H9 (cell line): ENCODE results near the gene RNF26. TPM values are rescaled to one million over a fixed set of nuclear protein-coding genes. Genes with fewer than 3 reads are reported as not detected.

Source experiments
- DNase-seq: peaks from one replicate; pipeline ENCODE4 v3.0.0-alpha.2; 2017
- H2AFZ ChIP-seq: one replicate; pipeline ENCODE4 v1.6.1; 2013; ENCODE audit warnings: mild to moderate bottlenecking, low read length, control low read depth, moderate library complexity
- H2AK5ac ChIP-seq: 2 replicates; pipeline ENCODE4 v1.6.1; 2013; ENCODE audit warnings: low read length, control low read depth, mixed read lengths; ENCODE audit not compliant: insufficient read length
- H2BK120ac ChIP-seq: one replicate; pipeline ENCODE4 v1.6.1; 2013; ENCODE audit warnings: low read depth, mild to moderate bottlenecking, low read length, control low read depth, inconsistent platforms; ENCODE audit not compliant: poor library complexity, severe bottlenecking
- H2BK12ac ChIP-seq: 2 replicates; pipeline ENCODE4 v1.6.1; 2013; ENCODE audit warnings: low read length, control low read depth, mixed read lengths, low read depth; ENCODE audit not compliant: insufficient read length
- H2BK15ac ChIP-seq: 2 replicates; pipeline ENCODE4 v1.6.1; 2013; ENCODE audit warnings: low read depth, low read length, control low read depth
- H2BK20ac ChIP-seq: one replicate; pipeline ENCODE4 v1.6.1; 2013; ENCODE audit warnings: low read depth, mild to moderate bottlenecking, low read length, control low read depth, inconsistent platforms; ENCODE audit not compliant: poor library complexity, severe bottlenecking
- H2BK5ac ChIP-seq: 2 replicates; pipeline ENCODE4 v1.6.1; 2013; ENCODE audit warnings: low read length, control low read depth, mixed read lengths; ENCODE audit not compliant: insufficient read length
- H3K14ac ChIP-seq: 2 replicates; pipeline ENCODE4 v1.6.1; 2013; ENCODE audit warnings: low read length, control low read depth; ENCODE audit not compliant: insufficient read depth
- H3K18ac ChIP-seq: 2 replicates; pipeline ENCODE4 v1.6.1; 2013; ENCODE audit warnings: low read depth, mild to moderate bottlenecking, mixed read lengths, low read length, control low read depth; ENCODE audit not compliant: insufficient read length
- H3K23ac ChIP-seq: 2 replicates; pipeline ENCODE4 v1.6.1; 2013; ENCODE audit warnings: low read length, control low read depth, mixed read lengths, low read depth; ENCODE audit not compliant: insufficient read length
- H3K23me2 ChIP-seq: 2 replicates; pipeline ENCODE4 v1.6.1; 2013; ENCODE audit warnings: low read depth, mild to moderate bottlenecking, mixed read lengths, low read length, control low read depth; ENCODE audit not compliant: insufficient read length, poor library complexity, severe bottlenecking
- H3K27ac ChIP-seq: 2 replicates; pipeline ENCODE4 v1.5.1; 2013; ENCODE audit warnings: low read length, control low read depth, mixed read lengths, low read depth; ENCODE audit not compliant: insufficient read length
- H3K27me3 ChIP-seq: 2 replicates; pipeline ENCODE4 v1.6.1; 2013; ENCODE audit warnings: low read length, control low read depth, inconsistent platforms; ENCODE audit not compliant: insufficient read depth
- H3K4ac ChIP-seq: 2 replicates; pipeline ENCODE4 v1.6.1; 2013; ENCODE audit warnings: low read depth, mild to moderate bottlenecking, control low read depth, inconsistent platforms, low read length, moderate library complexity
- H3K4me1 ChIP-seq: 2 replicates; pipeline ENCODE4 v1.6.1; 2013; ENCODE audit warnings: low read length, control low read depth, inconsistent platforms; ENCODE audit not compliant: insufficient read depth
- H3K4me2 ChIP-seq: 2 replicates; pipeline ENCODE4 v1.6.1; 2013; ENCODE audit warnings: low read length, control low read depth, mixed read lengths; ENCODE audit not compliant: insufficient read length, insufficient read depth
- H3K56ac ChIP-seq: 2 replicates; pipeline ENCODE4 v1.6.1; 2013; ENCODE audit warnings: low read depth, mild to moderate bottlenecking, mixed read lengths, low read length, control low read depth; ENCODE audit not compliant: insufficient read length
- H3K79me1 ChIP-seq: 2 replicates; pipeline ENCODE4 v1.6.1; 2013; ENCODE audit warnings: low read depth, mild to moderate bottlenecking, moderate library complexity, low read length, control low read depth, inconsistent platforms; ENCODE audit not compliant: insufficient read depth, poor library complexity, severe bottlenecking
- H3K79me2 ChIP-seq: 2 replicates; pipeline ENCODE4 v1.6.1; 2013; ENCODE audit warnings: low read length, control low read depth, inconsistent platforms; ENCODE audit not compliant: insufficient read depth
- H3K9ac ChIP-seq: 2 replicates; pipeline ENCODE4 v1.6.1; 2013; ENCODE audit warnings: low read length, control low read depth, mixed read lengths; ENCODE audit not compliant: insufficient read length; ENCODE audit errors: extremely low read depth
- H3K9me3 ChIP-seq: one replicate; pipeline ENCODE4 v1.6.1; 2013; ENCODE audit warnings: low read depth, low read length, inconsistent platforms; ENCODE audit not compliant: control insufficient read depth
- H3T11ph ChIP-seq: one replicate; pipeline ENCODE4 v1.6.1; 2013; ENCODE audit warnings: mild to moderate bottlenecking, low read length, control low read depth, inconsistent platforms
- H4K20me1 ChIP-seq: one replicate; pipeline ENCODE4 v1.6.1; 2013; ENCODE audit not compliant: control insufficient read depth, insufficient read length, insufficient read depth
- H4K5ac ChIP-seq: 2 replicates; pipeline ENCODE4 v1.6.1; 2013; ENCODE audit warnings: low read depth, mild to moderate bottlenecking, mixed read lengths, low read length, control low read depth; ENCODE audit not compliant: insufficient read length
- H4K8ac ChIP-seq: replicated peaks from 2 replicates; pipeline ENCODE4 v1.6.1; 2013; ENCODE audit warnings: low read length, control low read depth, mixed read lengths, low read depth; ENCODE audit not compliant: insufficient read length
- H4K91ac ChIP-seq: 2 replicates; pipeline ENCODE4 v1.6.1; 2013; ENCODE audit warnings: low read depth, mild to moderate bottlenecking, moderate library complexity, mixed read lengths, low read length, control low read depth; ENCODE audit not compliant: insufficient read length
- H3K27ac Mint-ChIP-seq, 3 experiments: 2 replicates in 2 of 3; 3 replicates in 1 of 3; pipeline ENCODE4 v1.8.0; 2020 to 2021; ENCODE audit warnings: mixed read lengths in 3 of 3, mild to moderate bottlenecking in 1 of 3, moderate library complexity in 1 of 3
- H3K27me3 Mint-ChIP-seq: 2 replicates; pipeline ENCODE4 v1.8.0; 2021; ENCODE audit warnings: low read depth, mild to moderate bottlenecking, moderate library complexity, mixed read lengths
- H3K36me3 Mint-ChIP-seq, 3 experiments: 2 replicates in 2 of 3; 3 replicates in 1 of 3; pipeline ENCODE4 v1.8.0; 2020 to 2021; ENCODE audit warnings: low read depth in 3 of 3, mixed read lengths in 3 of 3; ENCODE audit not compliant: insufficient read depth in 1 of 3
- H3K4me1 Mint-ChIP-seq, 2 experiments: 2 replicates each; pipeline ENCODE4 v1.8.0; 2020; ENCODE audit warnings: mixed read lengths in 2 of 2
- H3K4me3 Mint-ChIP-seq, 2 experiments: 2 replicates in 1 of 2; 3 replicates in 1 of 2; pipeline ENCODE4 v1.8.0; 2020 to 2021; ENCODE audit warnings: mild to moderate bottlenecking in 2 of 2, mixed read lengths in 2 of 2, moderate library complexity in 1 of 2
- H3K9me3 Mint-ChIP-seq, 2 experiments: 2 replicates in 1 of 2; 3 replicates in 1 of 2; pipeline ENCODE4 v1.8.0; 2020; ENCODE audit warnings: mild to moderate bottlenecking in 2 of 2, mixed read lengths in 2 of 2, moderate library complexity in 1 of 2
- WGBS: extraction: QIAGEN DNeasy Blood & Tissue Kit; methylation state at CpG from one replicate; pipeline ENCODE4 v1.1.7; 2013; ENCODE audit warnings: missing lambda C conversion rate, low lambda C conversion rate, mixed read lengths; ENCODE audit not compliant: insufficient read length; ENCODE audit errors: extremely low coverage; 5-methylcytosine and 5-hydroxymethylcytosine counted together
- total RNA-seq: library from RNA; stranded (reverse); gene quantifications from 2 replicates; pipeline ENCODE4 v1.2.1, GENCODE V29; 2021
- TF ChIP-seq, protein P1 (sequence below): fragments of 200-600 bp; sonication (generic); conservative IDR thresholded peaks from 3 replicates; pipeline ENCODE4 v1.8.0; 2021; ENCODE audit warnings: antibody characterized with exemption, mild to moderate bottlenecking

Gene RNF26
- total RNA-seq, 1 experiment from 2014 or later: 57.6 TPM

DNA sequence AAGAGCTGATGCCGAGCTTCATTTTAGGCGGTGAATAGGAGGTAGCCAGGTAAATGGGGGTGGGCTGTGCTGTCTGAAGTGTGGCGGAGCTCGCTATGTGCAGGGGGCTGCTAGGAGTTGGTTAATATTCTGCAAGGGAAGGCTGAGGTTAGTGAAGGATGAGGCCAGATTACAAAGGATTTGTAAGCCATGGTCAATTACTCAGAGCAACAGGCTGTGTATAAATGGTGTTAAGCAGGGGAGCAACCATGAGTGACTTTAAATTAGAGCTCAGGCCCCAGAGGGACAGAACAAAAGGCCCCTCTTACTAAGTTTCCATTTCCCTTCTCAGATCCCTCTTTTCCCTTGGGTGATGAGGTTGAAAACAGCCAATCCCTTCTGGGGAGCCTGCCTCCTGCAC is 10.1 kb upstream of the RNF26 start:
- Histone ChIP-seq H4K91ac (no peak overlapping the region), H2AFZ (no peak overlapping the region), H3K4me1 (peaks cover 4% of the 10 kb centered on the region; the same call in 1 of the 2 replicates), H4K5ac (no peak overlapping the region), H3K23me2 (peaks cover 12% of the 10 kb centered on the region), H3K14ac (no peak overlapping the region), H3K27me3 (no peaks in the 10 kb centered on the region), H3K56ac (no peak overlapping the region), H2BK15ac (no peak overlapping the region), H3K18ac (no peak overlapping the region), H4K8ac (no peak overlapping the region), H3T11ph (no peak overlapping the region), H3K79me2 (no peaks in the 10 kb centered on the region), H2BK120ac (no peak overlapping the region), H3K23ac (no peak overlapping the region), H4K20me1 (no peaks in the 10 kb centered on the region), H2BK12ac (no peak overlapping the region), H3K27ac (no peak overlapping the region), H2BK20ac (no peak overlapping the region), H2AK5ac (no peak overlapping the region), H2BK5ac (no peak overlapping the region), H3K79me1 (no peaks in the 10 kb centered on the region), H3K4ac (no peak overlapping the region), H3K9ac (no peak overlapping the region), H3K9me3 (no peaks in the 10 kb centered on the region), H3K4me2 (no peak overlapping the region)
- no peaks in the 10 kb centered on the region; the same call in 1 of the 2 replicates for H3K27me3 Mint-ChIP-seq
- no peak overlapping the region; a peak in 1 of 5 replicates for H3K4me3 Mint-ChIP-seq
- DNase-seq: no peak
- no peaks in the 10 kb centered on the region; a peak in 1 of 5 replicates for H3K9me3 Mint-ChIP-seq
- peaks cover 22 to 24% of the 10 kb centered on the region in 2 experiments for H3K4me1 Mint-ChIP-seq
- TF ChIP-seq, protein P1, sequence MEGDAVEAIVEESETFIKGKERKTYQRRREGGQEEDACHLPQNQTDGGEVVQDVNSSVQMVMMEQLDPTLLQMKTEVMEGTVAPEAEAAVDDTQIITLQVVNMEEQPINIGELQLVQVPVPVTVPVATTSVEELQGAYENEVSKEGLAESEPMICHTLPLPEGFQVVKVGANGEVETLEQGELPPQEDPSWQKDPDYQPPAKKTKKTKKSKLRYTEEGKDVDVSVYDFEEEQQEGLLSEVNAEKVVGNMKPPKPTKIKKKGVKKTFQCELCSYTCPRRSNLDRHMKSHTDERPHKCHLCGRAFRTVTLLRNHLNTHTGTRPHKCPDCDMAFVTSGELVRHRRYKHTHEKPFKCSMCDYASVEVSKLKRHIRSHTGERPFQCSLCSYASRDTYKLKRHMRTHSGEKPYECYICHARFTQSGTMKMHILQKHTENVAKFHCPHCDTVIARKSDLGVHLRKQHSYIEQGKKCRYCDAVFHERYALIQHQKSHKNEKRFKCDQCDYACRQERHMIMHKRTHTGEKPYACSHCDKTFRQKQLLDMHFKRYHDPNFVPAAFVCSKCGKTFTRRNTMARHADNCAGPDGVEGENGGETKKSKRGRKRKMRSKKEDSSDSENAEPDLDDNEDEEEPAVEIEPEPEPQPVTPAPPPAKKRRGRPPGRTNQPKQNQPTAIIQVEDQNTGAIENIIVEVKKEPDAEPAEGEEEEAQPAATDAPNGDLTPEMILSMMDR: no peak
- no peak overlapping the region for H3K27ac Mint-ChIP-seq
- no peaks in the 10 kb centered on the region for H3K36me3 Mint-ChIP-seq
- no CpG with 5 or more reads among the region's 4 CpGs for WGBS
